ENCODE measurements around the gene GRB14.
"Not testable (repeated sequence)": the region's sequence is repeated elsewhere in the genome, so short reads cannot be mapped to it uniquely, and the experiment has no call there.

Gene GRB14

GRCh38 chr2:164495491-164496223, 125.6 kb downstream of the GRB14 start:
- DNase-seq (ENCODE audit: low spot score) = peak; percentile 51

GRCh38 chr2:164485541-164485940, 135.7 kb downstream of the GRB14 start:
- peak; percentile 5 for DNase-seq (ENCODE audit: low spot score)

- DNase-seq (ENCODE audit: low spot score) = peak; percentile 32
Measured at GRCh38 chr2:164479460-164479859, 141.8 kb downstream of the GRB14 start.

GRCh38 chr2:164478205-164478604, 143.1 kb downstream of the GRB14 start:
- no peak for DNase-seq (ENCODE audit: low spot score)

- DNase-seq (ENCODE audit: low spot score) = no peak
Measured at GRCh38 chr2:164474873-164475272, 146.4 kb downstream of the GRB14 start.

- no peak for DNase-seq (ENCODE audit: low spot score)
Measured at GRCh38 chr2:164473021-164473420, 148.3 kb downstream of the GRB14 start.

GRCh38 chr2:164465047-164465446, 156.2 kb downstream of the GRB14 start:
- DNase-seq (ENCODE audit: low spot score) = not testable (repeated sequence)

- no peak for DNase-seq (ENCODE audit: low spot score)
Measured at GRCh38 chr2:164464376-164464775, 156.9 kb downstream of the GRB14 start.

GRCh38 chr2:164458792-164459191, 162.5 kb downstream of the GRB14 start:
- no peak for DNase-seq (ENCODE audit: low spot score)

- peak; percentile 12 for DNase-seq (ENCODE audit: low spot score)
Measured at GRCh38 chr2:164457271-164457670, 164.0 kb downstream of the GRB14 start.

- DNase-seq (ENCODE audit: low spot score) = no peak
Measured at GRCh38 chr2:164456619-164457018, 164.7 kb downstream of the GRB14 start.

GRCh38 chr2:164453656-164454305, 167.5 kb downstream of the GRB14 start:
- DNase-seq (ENCODE audit: low spot score) = no peak

GRCh38 chr2:164450278-164450677, 171.0 kb downstream of the GRB14 start:
- no peak for DNase-seq (ENCODE audit: low spot score)

- no peak for DNase-seq (ENCODE audit: low spot score)
Measured at GRCh38 chr2:164449706-164450105, 171.6 kb downstream of the GRB14 start.

GRCh38 chr2:164447660-164448059, 173.6 kb downstream of the GRB14 start:
- no peak for DNase-seq (ENCODE audit: low spot score)

Data from kidney tubule cell (primary cell).